Uterus (tissue), 2 donors: ENCODE results near the gene ZFAND3.

Source experiments
- POLR2A ChIP-seq, 2 donors: fragments of 450-650 bp; IDR thresholded peaks; one replicate each; pipeline ENCODE4 v1.6.1; 2016; ENCODE audit warnings: antibody characterized with exemption in 2 of 2, mild to moderate bottlenecking in 1 of 2, moderate library complexity in 1 of 2
- TF ChIP-seq, protein P1 (sequence below), 4 experiments: fragments of 200-600 bp in 2 of 4; fragments of 450-650 bp in 2 of 4; sonication (generic) in 2 of 4; IDR thresholded peaks; one replicate each; pipeline ENCODE4 v1.5.1; 2016 to 2019; ENCODE audit warnings: antibody characterized with exemption in 4 of 4, mild to moderate bottlenecking in 2 of 4, moderate library complexity in 1 of 4

DNA sequence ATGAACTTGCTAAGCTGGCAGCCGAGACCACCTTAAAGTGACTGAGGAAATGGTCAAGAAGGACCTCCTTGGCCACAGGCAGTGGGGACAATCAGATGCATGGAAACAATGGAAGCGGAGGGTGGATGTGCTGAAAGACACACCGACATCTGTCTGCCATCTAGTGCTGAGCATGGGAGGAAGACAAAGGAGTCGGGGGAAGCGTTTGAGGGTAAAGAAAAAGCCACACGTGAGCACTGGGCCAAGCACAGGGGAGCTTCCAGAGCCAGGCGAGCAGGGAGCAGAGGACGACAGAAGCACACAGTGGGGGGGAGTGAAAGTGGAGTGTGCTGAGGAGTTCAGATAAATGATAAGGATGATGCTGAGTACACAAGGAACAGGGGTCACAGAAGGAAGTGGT lies 367.8 kb downstream of the ZFAND3 start:
- TF ChIP-seq POLR2A (IDR thresholded peaks at IDR 0.05), result no peak
- TF ChIP-seq, protein P1, sequence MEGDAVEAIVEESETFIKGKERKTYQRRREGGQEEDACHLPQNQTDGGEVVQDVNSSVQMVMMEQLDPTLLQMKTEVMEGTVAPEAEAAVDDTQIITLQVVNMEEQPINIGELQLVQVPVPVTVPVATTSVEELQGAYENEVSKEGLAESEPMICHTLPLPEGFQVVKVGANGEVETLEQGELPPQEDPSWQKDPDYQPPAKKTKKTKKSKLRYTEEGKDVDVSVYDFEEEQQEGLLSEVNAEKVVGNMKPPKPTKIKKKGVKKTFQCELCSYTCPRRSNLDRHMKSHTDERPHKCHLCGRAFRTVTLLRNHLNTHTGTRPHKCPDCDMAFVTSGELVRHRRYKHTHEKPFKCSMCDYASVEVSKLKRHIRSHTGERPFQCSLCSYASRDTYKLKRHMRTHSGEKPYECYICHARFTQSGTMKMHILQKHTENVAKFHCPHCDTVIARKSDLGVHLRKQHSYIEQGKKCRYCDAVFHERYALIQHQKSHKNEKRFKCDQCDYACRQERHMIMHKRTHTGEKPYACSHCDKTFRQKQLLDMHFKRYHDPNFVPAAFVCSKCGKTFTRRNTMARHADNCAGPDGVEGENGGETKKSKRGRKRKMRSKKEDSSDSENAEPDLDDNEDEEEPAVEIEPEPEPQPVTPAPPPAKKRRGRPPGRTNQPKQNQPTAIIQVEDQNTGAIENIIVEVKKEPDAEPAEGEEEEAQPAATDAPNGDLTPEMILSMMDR (IDR thresholded peaks at IDR 0.05), result no peak
